Measurements from ENCODE around the gene POLRMT.

DNA sequence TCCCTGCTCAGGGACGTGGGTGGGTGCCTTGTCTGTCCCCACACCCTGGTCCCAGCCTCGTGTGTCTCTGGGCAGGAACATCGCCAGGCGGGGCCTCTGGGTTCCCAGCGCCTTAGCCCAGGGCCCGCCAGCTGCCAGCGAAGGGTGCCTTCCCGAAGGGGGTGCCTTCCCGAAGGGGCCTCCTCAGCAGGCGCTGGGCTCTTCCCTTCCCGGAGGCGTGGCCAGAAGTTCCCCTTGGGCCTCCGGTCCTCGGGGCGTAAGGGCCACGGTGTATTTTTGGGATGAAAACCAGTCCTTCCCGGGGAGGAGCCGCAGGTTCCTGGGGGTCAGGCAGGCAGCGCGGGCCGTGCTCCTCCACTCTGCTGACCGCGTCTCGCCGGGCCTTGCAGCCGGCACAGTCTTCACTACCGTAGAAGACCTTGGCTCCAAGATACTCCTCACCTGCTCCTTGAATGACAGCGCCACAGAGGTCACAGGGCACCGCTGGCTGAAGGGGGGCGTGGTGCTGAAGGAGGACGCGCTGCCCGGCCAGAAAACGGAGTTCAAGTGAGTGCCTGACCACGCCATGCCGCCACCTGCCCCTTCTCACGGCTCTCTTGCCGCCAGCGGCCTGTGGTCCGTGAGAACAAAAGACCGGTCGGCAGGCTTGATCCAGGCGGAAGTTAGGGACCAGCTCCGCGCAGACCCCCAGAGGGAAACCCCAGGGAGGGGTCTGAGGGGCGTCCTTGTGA, 54.1 kb downstream of the POLRMT start:
- TF ChIP-seq EZH2 (IDR thresholded peaks at IDR 0.05) (no peak), EZH2phosphoT487 (IDR thresholded peaks at IDR 0.05) (no peak)
- TF ChIP-seq, protein P1, sequence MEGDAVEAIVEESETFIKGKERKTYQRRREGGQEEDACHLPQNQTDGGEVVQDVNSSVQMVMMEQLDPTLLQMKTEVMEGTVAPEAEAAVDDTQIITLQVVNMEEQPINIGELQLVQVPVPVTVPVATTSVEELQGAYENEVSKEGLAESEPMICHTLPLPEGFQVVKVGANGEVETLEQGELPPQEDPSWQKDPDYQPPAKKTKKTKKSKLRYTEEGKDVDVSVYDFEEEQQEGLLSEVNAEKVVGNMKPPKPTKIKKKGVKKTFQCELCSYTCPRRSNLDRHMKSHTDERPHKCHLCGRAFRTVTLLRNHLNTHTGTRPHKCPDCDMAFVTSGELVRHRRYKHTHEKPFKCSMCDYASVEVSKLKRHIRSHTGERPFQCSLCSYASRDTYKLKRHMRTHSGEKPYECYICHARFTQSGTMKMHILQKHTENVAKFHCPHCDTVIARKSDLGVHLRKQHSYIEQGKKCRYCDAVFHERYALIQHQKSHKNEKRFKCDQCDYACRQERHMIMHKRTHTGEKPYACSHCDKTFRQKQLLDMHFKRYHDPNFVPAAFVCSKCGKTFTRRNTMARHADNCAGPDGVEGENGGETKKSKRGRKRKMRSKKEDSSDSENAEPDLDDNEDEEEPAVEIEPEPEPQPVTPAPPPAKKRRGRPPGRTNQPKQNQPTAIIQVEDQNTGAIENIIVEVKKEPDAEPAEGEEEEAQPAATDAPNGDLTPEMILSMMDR (IDR thresholded peaks at IDR 0.05), result no peak

Data from neural progenitor cell (in vitro differentiated cells).